Activated T-cell treated with anti-CD3 and anti-CD28 coated beads for 1 hour (primary cell): ENCODE measurements around the gene SLC43A3.

Source experiments
- DNase-seq: peaks from one replicate; pipeline ENCODE4 v3.0.0-alpha.2; 2020; ENCODE audit warnings: low read depth

SLC43A3 gene

DNA sequence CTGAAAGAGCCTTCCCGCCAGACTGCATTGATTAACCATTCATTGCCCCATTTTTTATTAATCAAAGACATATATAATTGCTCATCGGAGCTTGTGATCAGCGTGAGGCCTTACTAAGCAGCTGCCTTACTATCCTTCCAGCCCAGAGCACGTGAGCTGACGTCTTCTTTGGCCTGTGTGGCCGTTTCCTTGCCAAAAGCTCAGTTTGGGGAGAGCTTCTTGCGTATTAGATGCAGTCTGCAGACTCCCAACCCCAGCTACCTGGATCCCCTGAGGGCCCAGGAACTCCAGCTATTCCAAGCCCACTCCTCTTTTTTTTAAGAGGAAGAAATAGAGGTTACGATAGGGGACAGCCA is 784 bp upstream of the SLC43A3 start:
- no peak for DNase-seq

- DNase-seq, result no peak
Observed at GRCh38 chr11:57426439-57426928, 437 bp downstream of the SLC43A3 start.

GRCh38 chr11:57425565-57426438 is 1.1 kb downstream of the SLC43A3 start:
- DNase-seq, result no peak

GRCh38 chr11:57424792-57425564 is 1.9 kb downstream of the SLC43A3 start:
- DNase-seq, result peak; percentile 65

DNA sequence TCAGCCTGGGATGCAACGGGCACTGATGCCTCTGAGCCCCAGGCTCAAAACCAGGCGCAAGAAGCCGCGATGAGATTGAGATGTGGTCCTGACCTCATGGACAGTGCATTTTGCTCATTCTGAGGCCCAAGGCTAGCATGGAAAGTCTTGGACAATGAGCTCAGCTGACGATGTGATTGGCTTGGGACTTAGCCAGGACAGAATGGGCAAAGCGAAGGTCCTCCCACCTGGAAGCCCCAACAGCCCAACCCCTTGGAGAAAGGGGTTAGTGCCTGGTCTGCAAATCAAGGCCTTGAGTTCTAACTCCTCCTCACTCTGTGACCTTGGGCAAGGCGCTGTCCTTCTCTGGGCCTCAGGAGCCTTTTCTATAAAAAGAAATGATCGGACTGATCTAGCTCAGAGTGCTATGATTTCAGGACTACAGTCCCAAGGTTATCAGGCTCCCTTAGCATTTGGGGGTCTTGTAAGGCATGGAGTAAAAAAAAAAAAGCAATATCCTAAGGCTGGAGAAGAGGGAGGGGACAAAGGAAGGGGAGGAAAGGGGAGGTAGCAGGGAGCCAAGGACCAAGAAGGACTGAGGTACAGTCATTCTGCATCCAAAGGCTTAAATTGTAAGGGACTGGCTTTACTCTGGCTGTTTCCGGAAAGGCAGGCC is 2.7 kb downstream of the SLC43A3 start:
- DNase-seq, result no peak

GRCh38 chr11:57422669-57423068 is 4.3 kb downstream of the SLC43A3 start:
- DNase-seq, result no peak

- DNase-seq, result no peak
Observed at GRCh38 chr11:57421805-57422204, 5.1 kb downstream of the SLC43A3 start.

DNA sequence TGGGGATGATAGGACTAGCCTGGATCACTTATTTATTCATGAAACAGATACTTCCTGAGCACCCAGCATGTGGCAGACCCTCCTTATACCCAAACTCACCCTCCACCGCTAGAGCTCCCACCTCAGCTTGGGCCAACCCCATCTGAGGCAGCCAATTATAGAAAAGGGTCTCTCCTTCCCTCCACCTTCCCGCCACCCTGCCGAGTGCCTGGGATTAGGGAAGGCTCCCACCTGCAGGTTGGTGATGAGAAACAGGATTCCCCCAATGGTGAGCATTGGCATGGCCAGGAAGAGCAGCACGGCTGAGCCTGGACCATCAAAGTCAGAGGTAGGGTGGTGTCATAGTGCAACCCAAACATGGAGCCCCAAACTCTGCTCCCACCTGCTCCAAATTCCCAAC is 5.9 kb downstream of the SLC43A3 start:
- DNase-seq, result no peak

DNA sequence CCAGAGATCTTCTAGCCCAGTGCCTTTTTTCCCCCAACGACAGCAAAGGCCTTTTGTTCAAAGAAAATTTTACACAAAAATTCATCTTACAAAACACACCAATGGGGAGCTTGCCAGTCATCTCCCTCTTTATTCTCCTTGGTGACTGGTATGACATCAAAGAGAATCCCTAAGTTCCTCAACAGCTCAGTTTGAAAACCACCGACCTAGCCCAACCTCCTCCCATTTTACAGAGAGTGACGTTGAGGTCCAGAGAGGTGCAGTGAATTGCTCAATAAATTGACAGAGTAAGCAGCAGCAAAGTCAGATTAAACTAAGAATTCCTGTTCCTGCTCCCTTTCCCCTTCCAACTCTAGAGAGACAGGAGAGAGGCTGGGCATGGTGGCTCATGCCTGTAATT is 7.8 kb downstream of the SLC43A3 start:
- DNase-seq, result no peak

- DNase-seq, result no peak
Observed at GRCh38 chr11:57418131-57418530, 8.8 kb downstream of the SLC43A3 start.

DNA sequence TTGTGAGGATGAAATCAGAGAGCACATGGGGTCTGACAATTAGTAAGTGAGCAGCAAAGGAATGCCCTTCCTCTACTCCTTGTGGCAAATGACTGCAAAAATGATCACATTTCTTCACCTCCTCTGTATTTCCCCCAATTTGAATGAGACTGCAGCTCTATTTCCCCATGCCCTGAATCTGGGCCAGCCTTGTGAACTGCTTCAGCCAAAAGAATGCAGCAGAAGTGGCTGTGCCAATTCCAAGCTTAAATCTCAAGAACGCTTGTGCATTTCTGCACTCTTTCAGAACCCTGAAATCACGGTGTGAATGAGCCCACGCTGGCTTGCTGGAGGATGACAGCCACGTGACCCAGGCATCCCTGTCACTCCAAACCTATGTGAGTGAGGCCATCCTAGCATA is 9.9 kb downstream of the SLC43A3 start:
- no peak for DNase-seq

DNA sequence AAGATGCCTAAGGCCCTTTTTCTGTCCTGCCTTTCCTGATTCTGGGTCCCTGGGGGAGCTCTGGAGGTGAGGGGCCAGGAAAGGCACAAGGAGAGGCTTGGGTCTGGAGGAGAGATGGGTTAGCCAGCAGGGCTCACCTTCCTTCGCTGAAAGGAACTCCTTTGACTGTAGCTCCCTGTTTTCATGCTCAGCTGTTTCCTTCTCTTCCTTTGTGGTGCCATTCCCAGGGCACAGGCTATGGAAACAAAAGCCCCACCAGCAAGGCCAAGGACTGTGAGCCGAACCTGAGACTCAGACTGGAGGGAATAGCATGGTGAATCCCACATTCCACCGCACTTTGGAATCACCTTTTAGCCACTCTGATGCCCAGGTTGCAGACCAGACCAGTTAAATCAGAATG is 10.5 kb downstream of the SLC43A3 start:
- DNase-seq, result no peak

- DNase-seq, result no peak
Observed at GRCh38 chr11:57414612-57415212, 12.2 kb downstream of the SLC43A3 start.

GRCh38 chr11:57413681-57414080 is 13.2 kb downstream of the SLC43A3 start:
- DNase-seq, result no peak

DNA sequence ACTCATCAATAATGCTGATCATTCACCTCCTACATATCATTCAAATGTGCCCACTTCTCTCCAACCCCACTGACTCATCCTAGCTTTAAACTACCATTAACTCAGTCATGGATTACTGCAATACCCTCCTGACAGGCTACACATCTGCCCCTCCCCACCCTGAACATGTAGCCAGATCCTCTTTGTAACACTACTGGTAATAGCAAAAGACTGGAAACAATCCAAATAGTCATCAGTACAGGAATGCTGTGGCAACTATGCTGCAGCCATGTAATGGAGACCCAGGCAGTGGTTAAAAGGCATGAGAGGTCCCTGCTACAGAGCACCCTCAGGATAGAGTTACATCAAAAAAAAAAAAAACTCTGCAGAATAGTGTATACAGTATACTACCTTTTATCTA is 16.6 kb downstream of the SLC43A3 start:
- DNase-seq, result no peak

DNA sequence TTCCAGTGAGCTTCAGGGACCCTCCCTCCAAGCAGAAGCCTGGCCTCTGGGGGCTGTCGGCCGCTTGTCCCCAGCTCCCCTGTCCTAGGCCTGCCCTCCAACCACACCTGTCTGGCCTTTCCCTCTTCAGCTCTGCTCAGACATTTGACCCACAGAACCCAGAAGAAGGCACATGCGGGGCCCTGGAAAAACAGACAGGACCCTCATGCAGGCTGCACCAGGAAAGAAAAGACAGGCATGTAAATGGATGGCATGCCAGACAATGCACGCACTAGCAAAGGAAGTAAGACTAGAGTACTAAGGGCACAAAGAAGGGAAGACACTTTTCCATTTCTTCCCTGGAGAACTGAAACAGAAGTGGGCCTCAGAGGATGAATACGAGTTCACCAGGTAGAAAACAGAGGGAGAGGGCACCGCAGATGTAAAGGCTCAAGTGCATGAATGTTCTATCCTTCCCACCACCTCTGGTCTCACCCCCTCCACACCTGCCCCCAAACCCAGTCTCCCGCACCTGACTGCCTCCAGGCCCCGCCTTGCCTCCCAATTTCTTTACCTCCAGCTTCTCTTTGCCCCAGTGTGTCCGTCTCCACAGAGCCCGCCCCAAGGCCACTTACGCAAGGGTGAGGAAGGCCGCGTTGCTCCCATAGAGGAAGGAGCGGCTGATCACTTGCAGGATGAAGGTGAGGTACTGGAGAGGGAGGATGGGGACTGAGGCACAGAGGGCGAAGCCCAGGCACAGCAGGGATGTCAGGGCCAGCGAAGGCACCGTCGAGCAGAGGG is 17.4 kb downstream of the SLC43A3 start:
- DNase-seq, result no peak

DNA sequence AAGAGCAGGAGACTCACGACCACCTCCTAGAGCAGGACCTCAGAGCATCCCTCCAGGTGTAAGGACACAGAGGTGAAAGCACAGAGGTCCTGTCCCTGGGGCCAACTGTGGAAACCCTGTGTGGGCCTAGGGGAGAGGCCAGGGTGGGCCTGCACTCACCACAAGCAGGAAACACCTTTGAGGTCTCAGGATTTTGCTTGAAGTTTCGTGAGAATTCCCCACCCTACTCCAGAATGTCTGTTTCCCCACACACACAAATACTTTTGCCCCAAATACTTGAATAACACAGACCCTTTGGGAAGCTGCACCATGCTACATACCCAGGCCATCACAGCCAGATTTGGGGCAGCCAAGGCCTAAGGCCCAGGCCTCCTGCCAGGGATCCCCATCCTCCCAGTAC is 18.1 kb downstream of the SLC43A3 start:
- no peak for DNase-seq

DNA sequence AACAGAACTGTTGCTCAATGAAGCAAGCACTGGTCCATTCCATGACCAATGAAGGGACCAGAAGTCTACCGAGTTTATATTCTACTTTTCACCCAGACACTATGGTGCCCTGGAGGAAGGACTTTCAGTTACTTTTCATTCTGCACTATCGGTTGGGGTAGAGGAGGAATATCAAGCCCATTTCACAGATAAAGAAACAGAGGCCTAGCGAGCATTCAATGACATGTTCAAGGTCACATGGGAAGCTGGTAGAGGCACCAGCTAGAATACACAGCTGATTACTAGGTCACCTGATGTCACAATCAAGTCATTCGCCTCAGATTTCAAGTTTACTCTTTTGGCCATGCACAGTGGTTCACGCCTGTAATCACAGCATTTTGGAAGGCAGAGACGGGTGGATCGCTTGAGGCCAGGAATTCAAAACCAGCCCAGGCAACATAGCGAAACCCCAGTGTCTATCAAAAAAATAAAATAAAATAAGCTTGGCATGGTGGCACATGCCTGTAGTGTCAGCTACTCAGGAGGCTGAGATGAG is 18.9 kb downstream of the SLC43A3 start:
- no peak for DNase-seq

DNA sequence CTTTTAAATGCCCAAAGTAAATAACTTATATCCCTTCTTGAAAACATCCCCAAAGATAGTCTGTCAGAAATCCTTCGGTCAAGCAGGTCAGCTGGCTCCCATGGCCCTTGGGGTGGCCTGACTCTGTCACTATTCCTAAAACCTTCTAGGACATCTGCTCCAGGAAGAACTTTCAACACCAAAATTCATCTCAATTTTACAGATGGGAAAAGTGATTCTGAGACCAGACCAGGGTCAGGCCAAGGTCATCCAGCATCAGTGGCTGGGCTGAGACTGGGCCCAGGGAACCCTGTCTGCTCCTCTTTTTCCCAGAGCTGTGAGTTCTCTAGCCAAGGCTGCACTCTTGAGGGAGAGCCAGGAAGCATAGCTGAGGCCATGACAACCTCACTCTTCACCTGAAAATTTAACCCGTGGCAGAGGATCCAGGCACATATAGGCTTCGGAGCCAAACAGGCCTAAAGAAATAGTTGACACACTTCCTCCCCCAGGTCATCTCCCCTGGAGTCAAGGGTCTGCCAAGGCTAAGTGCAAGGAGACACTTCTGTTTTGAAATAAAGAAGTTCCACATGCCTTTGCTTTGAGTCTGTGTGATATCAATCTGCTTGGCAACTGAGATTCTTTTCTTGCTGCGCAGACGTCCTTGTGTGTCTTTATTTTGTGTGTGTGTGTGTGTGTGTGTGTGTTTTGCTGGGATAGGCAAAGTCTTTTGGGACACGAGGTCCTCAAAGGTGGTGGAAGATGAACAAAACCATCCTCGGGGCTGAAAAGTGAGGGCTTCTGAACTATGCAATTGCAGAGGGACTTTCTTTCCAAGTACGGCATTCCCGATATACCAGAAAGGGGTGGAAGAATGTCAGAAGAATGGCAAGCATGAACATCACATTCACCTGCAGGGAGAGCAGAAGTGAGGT is 19.7 kb downstream of the SLC43A3 start:
- no peak for DNase-seq

GRCh38 chr11:57406337-57406904 is 20.5 kb downstream of the SLC43A3 start:
- no peak for DNase-seq
